Activated gamma-delta T cell (primary cell): ENCODE results near the gene REXO1.

ENCODE experiments used
- DNase-seq: peaks from one replicate; lab custom pipeline; 2025; lab: John Stamatoyannopoulos, UW

The REXO1 gene

GRCh38 chr19:1828279-1829238 lies 19.7 kb downstream of the REXO1 start:
- no peak for DNase-seq

DNA sequence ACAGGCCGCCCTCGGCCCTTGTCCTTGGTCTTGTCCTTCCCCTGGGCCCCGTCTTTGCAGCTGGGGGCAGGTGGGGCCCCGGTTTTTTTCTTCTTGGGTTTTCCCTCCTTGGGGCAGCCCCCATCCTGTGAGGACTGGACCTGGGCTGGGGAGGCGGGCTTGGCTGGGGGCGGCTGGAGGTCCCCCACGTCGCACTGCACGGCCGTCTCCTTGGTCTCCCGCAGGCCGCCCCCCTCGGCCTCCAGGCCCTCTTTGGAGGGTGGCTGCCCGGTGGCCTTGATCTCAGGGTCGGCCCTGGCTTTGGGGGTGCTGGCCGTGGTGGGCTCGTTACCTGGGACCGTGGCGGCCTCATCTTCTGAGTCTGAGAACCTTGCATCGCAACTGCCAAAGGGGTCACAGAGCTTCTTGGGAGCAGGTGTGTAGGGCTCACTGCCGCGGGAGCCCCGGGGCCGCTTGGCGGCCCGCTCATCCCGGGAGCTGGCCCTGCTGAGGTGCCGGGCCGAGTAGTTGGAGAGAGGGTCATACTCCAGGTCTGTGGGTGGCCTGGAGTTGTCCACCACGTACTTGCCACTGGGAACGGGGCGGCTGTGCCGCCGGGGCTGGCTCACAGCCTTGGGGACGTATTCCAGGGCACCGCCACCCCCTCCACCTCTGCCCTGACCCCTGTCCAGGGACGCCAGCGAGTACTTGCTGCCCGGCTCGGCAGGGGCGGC lies 20.6 kb downstream of the REXO1 start:
- no peak for DNase-seq

DNA sequence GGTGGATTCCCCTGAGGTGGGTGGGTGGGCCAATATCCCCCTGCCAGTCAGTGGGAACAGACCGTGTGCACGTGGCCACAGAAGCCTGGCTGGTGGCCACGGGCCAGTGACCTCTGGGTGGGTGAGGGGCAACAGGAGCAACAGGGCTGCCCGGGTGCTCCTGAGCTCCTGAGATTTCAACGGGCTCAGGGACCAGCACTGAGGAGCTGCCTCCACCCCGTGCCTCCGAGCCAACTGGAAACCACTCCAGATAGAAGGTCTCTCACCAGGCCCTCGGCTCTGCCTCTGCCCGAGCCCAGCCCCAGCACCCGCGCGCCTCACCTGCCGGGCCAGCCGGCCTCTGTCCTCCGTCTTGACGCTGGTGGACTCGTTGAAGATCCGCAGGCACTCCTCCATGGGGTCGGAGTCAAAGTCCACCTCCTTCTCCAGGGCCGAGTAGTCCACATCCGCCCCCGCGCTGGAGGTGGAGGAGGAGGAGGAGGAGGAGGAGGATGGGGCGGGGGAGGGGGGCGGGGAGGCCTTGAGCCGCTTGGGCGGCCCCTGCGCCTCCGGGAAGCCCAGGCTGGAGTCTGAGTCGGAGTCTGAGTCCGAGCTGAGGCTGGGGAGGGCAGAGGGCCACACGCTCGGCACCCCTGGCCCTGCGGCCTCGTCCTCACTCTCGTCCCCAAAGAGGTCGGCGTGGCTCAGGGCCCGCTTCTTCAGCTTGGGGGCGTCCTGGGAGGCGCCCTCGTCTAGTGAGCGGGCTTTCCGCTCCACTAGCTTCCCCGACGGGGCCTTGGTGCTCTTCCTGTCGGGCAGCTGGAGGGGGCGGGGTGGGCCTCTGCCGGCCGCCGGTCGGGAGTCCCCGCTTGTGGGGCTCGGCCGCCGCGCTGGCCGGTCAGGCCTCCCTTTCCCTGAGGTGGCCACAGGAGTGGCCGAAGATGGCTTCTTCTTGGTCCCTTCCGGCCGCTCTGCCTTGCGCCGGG lies 21.4 kb downstream of the REXO1 start:
- no peak for DNase-seq

- DNase-seq, result no peak
These were observed 22.2 kb downstream of the REXO1 start for GRCh38 chr19:1825909-1826556.

GRCh38 chr19:1824252-1824622 lies 24.0 kb downstream of the REXO1 start:
- no peak for DNase-seq

GRCh38 chr19:1823539-1824251 lies 24.6 kb downstream of the REXO1 start:
- DNase-seq, result no peak

DNA sequence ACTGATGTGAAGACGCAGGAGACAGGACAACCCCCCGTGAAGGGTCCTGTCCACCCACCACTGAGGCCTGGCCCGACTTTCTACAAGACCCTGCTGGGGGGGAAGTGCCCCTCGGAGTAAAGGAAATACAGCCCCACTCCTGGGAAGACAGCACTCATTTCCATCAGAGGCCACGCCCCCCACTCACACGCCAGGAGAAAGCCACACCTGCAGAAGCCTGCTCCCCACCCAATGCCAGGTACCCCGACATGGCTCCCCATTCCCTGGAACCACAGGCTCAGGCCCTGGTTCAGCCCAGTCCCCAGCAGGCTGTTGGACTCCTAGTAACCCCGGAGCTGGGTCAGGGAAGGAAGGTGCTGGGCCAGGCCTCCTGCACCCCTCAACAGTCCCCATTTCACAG lies 25.3 kb downstream of the REXO1 start:
- no peak for DNase-seq

- DNase-seq, result no peak
These were observed 26.1 kb downstream of the REXO1 start for GRCh38 chr19:1822210-1822609.

DNA sequence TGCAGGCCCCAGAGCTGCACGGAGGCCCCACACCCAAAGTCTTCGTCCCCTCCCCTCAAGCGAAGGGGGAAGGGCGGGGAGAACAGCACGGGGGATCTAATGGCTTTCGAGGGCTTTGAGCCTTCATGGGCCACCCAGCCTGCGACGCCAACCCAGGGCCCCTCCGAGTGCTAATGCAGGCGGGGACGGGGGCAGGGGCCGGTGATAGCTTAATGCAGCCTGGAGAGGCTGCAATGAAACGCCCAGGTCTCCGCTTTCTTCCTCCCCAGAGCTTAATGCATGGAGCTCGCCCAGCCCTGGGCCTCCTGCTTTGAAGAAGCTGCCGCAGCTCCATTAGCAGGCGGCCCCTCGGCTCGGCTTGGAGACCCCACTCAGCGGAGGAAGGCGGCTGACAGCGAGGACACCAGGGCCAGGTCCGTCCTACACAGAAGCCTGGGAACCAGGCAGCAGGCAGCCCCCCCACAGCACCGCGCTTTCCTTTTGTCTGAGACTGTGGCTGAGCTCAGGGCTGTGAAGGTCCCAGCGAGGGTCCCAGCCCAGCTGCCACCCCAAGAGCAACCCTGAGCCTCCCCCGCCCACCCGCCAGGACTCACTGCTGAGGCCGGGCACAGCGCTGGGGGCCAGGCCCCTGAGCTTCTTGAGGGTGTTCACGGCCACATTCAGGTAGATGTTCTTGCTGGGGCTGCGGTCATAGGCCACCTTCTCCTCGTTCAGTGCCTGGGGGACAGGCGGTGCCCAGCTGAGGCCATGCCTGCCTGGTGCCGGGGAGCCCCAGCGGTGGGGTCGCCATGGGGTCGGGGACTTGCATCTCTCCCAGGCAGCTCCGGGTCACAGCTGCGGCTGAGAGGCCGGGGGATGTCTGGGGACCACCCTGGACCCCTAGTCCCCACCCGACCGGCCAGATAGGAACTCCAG lies 28.7 kb downstream of the REXO1 start:
- DNase-seq, result no peak

GRCh38 chr19:1818549-1819195 lies 29.6 kb downstream of the REXO1 start:
- DNase-seq, result no peak

DNA sequence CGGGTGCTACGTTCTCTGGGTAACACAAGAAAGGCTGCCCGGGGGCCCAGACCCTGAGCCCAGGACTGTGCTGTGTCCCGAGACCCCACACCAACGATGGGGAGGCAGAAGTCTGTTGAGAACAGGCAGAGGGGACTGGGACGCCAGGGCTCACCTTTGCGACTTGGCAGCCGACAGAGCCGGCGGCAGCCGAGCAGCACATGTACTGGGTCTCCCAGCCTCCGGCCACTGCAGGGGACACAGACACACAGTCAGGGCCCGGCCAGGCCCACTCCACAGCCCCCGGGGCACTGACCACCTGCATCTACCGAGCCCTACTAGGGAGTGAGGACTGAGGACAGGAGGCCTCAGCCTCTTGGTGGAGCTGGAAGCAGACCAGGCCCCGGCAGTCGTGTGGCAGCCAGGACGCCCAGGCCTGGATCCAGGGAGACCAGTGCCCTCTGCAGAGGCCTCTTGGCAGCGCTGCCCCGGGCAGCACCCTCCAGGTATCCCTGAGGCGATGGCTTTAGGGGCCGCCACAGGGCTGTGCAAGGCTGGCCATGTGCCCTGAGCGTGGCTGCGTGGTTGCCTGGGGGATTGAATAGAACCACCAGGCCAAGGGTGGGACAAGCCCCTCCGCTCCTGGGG lies 30.6 kb downstream of the REXO1 start:
- no peak for DNase-seq

- no peak for DNase-seq
These were observed 31.6 kb downstream of the REXO1 start for GRCh38 chr19:1816530-1817298.

DNA sequence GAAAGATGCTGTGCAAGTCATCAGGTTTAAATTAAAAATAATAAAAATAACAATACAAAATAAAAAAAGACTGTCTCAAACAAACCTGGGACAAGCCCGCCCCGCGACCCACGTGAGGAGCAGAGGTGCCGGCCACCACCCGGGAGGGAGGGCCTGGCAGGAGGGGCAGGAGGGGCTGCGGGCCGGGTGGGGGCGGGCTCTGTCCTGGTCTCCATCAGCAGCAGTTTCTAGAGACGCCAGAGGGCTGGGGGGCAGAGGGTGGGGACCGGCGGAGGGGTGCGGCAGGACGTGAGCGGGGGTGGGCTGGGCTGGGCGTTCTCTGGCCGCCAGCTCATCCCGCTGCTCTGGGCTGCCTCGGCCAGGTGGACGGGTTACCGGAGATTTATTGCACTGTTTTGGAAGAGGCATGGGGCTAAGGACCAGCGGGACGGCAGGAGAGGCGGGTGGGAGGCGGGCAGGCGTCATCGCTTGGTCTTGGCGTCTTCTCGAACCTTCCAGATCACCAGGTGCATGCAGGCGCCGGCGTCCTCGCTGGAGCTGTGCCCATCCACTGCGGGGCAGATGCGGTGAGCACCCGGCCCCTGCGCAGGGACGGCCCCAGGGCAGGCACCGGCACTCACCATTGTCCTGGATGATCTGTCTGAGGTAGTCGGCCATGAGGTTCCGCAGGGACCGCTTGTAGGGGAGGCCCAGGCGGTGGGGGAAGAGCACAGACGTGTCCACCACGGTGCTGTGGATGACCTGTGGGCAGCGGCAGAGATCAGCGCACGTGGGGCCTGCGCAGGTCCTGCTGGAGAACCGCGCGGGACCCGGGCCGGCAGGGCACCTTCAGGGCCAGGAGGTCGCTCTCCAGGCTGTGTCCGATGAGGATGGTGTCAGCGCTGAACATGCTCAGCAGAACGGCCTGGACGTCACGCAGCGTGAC lies 32.4 kb downstream of the REXO1 start:
- no peak for DNase-seq

GRCh38 chr19:1814833-1815604 lies 33.3 kb downstream of the REXO1 start:
- no peak for DNase-seq

- no peak for DNase-seq
These were observed 33.9 kb downstream of the REXO1 start for GRCh38 chr19:1814391-1814790.
